Measurements from ENCODE around the gene PTGR3. TPM values are rescaled to one million over a fixed set of nuclear protein-coding genes. Genes with fewer than 3 reads are reported as not detected.

Gene PTGR3
- total RNA-seq, 4 donors from 2014 or later, result 4.9 to 30.8 (median 21.7) TPM

- no peak for DNase-seq
- Histone ChIP-seq H3K27ac (no peak overlapping the region), H3K9me3 (no peaks in the 10 kb centered on the region), H3K36me3 (no peaks in the 10 kb centered on the region), H3K4me3 (no peak overlapping the region), H3K27me3 (no peaks in the 10 kb centered on the region), H3K4me1 (no peaks in the 10 kb centered on the region)
- intact Hi-C loops (cut with DNase I; ENCODE audit: low total_unique reads), result no loop called here
- no peak for TF ChIP-seq CTCF (IDR thresholded peaks at IDR 0.05)
- TF ChIP-seq POLR2A (IDR thresholded peaks at IDR 0.05), result no peak
Observed at GRCh38 chr18:75160364-75160763, 48.6 kb downstream of the PTGR3 start.

- no peak for DNase-seq
- Histone ChIP-seq H3K4me1 (no peaks in the 10 kb centered on the region), H3K36me3 (no peaks in the 10 kb centered on the region), H3K4me3 (no peak overlapping the region), H3K27me3 (no peaks in the 10 kb centered on the region), H3K9me3 (no peaks in the 10 kb centered on the region), H3K27ac (no peak overlapping the region)
- intact Hi-C loops (cut with DNase I; ENCODE audit: low total_unique reads), result no loop called here
- TF ChIP-seq CTCF (IDR thresholded peaks at IDR 0.05) (no peak), POLR2A (IDR thresholded peaks at IDR 0.05) (no peak)
Observed at GRCh38 chr18:75159646-75160356, 49.1 kb downstream of the PTGR3 start.

GRCh38 chr18:75159238-75159518 is 49.8 kb downstream of the PTGR3 start:
- no peaks in the 10 kb centered on the region for H3K4me1 ChIP-seq
- H3K27ac ChIP-seq, result no peak overlapping the region
- H3K9me3 ChIP-seq, result no peaks in the 10 kb centered on the region
- no peaks in the 10 kb centered on the region for H3K36me3 ChIP-seq
- no peaks in the 10 kb centered on the region for H3K27me3 ChIP-seq
- TF ChIP-seq POLR2A (IDR thresholded peaks at IDR 0.05) (no peak), CTCF (IDR thresholded peaks at IDR 0.05) (no peak)
- no peak overlapping the region for H3K4me3 ChIP-seq
- DNase-seq, result no peak
- intact Hi-C loops (cut with DNase I; ENCODE audit: low total_unique reads), result no loop called here

Other genes starting within 250 kb of the PTGR3 start
- gene TSHZ1, start 1.7 kb upstream of the PTGR3 start, total RNA-seq, result 10 to 100 TPM in 3 of 4 donors, 1 to 10 TPM in 1; 10.0 to 31.9 (median 21.4) TPM
- gene SMIM21, start 218.6 kb upstream of the PTGR3 start, total RNA-seq, result not detected

Measured in uterus (tissue), 4 donors.